Endothelial cell of umbilical vein (primary cell): ENCODE measurements around the gene PRUNE1.

Experiments
- CTCF ChIP-seq, 2 donors: IDR thresholded peaks; 1 replicate in 1 of 2; 2 replicates in 1 of 2; pipeline ENCODE4 v1.5.1; 2011; ENCODE audit warnings: low read length in 2 of 2, mild to moderate bottlenecking in 2 of 2, moderate library complexity in 2 of 2, control low read depth in 1 of 2, inconsistent platforms in 1 of 2, low read depth in 1 of 2; ENCODE audit not compliant: insufficient read depth in 1 of 2; ENCODE audit errors: extremely low read depth in 1 of 2
- EZH2 ChIP-seq: IDR thresholded peaks from 2 replicates; pipeline ENCODE4 v1.6.1; 2012; ENCODE audit warnings: borderline replicate concordance, low read depth, mild to moderate bottlenecking, moderate library complexity, low read length, inconsistent platforms; ENCODE audit not compliant: severe bottlenecking
- FOS ChIP-seq: IDR thresholded peaks from 2 replicates; pipeline ENCODE4 v1.6.1; 2011; ENCODE audit warnings: mild to moderate bottlenecking, low read length, moderate library complexity, borderline replicate concordance; ENCODE audit not compliant: insufficient read depth
- JUN ChIP-seq: IDR thresholded peaks from 2 replicates; pipeline ENCODE4 v1.6.1; 2011; ENCODE audit warnings: borderline replicate concordance, low read depth; ENCODE audit not compliant: insufficient read length, insufficient read depth
- MYC ChIP-seq: IDR thresholded peaks from one replicate; pipeline ENCODE4 v1.6.1; 2011; ENCODE audit warnings: mild to moderate bottlenecking, low read depth, low read length
- POLR2A ChIP-seq: IDR thresholded peaks from 2 replicates; pipeline ENCODE4 v1.6.1; 2012; ENCODE audit warnings: low read depth, mild to moderate bottlenecking, control low read depth, low read length
- POLR2AphosphoS5 ChIP-seq: IDR thresholded peaks from 2 replicates; pipeline ENCODE4 v1.6.1; 2012; ENCODE audit warnings: low read depth, mild to moderate bottlenecking, control low read depth, low read length, moderate library complexity; ENCODE audit not compliant: insufficient read depth
- TF ChIP-seq, protein P1 (sequence below): IDR thresholded peaks from 2 replicates; pipeline ENCODE4 v1.6.1; 2011; ENCODE audit not compliant: insufficient read depth, insufficient read length

DNA sequence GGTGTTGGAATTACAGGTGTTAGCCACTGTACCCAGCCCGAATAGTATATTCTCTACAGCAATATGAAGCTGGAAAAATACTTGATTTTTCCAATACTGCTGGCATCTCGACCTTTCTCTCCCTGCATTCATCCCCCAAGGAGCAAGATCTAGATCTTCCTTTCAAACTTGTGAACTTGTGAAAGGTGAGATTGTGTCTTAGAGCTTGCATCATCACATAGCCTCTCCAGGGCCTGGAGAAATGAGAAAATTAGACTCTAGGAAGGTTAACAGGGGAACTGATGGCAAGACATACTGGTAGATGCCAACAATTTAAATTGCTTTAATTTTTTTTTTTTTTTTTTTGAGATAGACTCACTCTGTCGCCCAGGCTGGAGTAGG, 2.1 kb downstream of the PRUNE1 start:
- TF ChIP-seq POLR2AphosphoS5 (no peak), EZH2 (no peak), CTCF (IDR thresholded peaks at IDR 0.05; ENCODE audit: extremely low read depth in 1 of 2, insufficient read depth in 1 of 2, low read depth in 1 of 2, low read length in 2 of 2) (no peak), MYC (no peak), POLR2A (no peak), FOS (no peak), JUN (no peak)
- TF ChIP-seq, protein P1, sequence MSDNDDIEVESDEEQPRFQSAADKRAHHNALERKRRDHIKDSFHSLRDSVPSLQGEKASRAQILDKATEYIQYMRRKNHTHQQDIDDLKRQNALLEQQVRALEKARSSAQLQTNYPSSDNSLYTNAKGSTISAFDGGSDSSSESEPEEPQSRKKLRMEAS = no peak
